Head of caudate nucleus (tissue), 42 donors: ENCODE results near the gene SLC35F2.
"Not testable (repeated sequence)": the region's sequence is repeated elsewhere in the genome, so short reads cannot be mapped to it uniquely, and the experiment has no call there.

Source experiments
- DNase-seq, 42 donors: peaks; one replicate each; pipeline versions ENCODE4 v3.0.0 to v3.0.0-alpha.2; 2020 to 2021; ENCODE audit warnings: mixed read lengths in 7 of 42
- intact Hi-C: fragments of 100-400 bp; cut with DNase I; formaldehyde crosslinking; loops from one replicate; pipeline ENCODE4 v1.15.0; 2022

SLC35F2 gene

GRCh38 chr11:107858217-107859070, at the start of gene SLC35F2:
TSS of gene SLC35F2 (minus strand) at chr11:107858787. CDS start at chr11:107858767, 20 bp downstream.
- DNase-seq: peak in 37 of 42 donors; percentile 4 to 66 (median 30)
- intact Hi-C loops: no loop called here

- intact Hi-C loops: no loop called here
- no peak for DNase-seq
These were observed 49.6 kb upstream of the SLC35F2 start for GRCh38 chr11:107908211-107908610.

- intact Hi-C loops: no loop called here
- peak in 4 of 42 donors; percentile 4 to 27 (median 14) for DNase-seq
These were observed 39.7 kb upstream of the SLC35F2 start for GRCh38 chr11:107898270-107898669.

GRCh38 chr11:107882095-107882820, 23.7 kb upstream of the SLC35F2 start:
- DNase-seq: no peak
- intact Hi-C loops: no loop called here

- DNase-seq, intact Hi-C loops: not testable (repeated sequence)
These were observed 22.9 kb upstream of the SLC35F2 start for GRCh38 chr11:107881471-107881870.

GRCh38 chr11:107876141-107876540, 17.6 kb upstream of the SLC35F2 start:
- DNase-seq: no peak
- intact Hi-C loops: no loop called here

- intact Hi-C loops: no loop called here
- DNase-seq: no peak
These were observed 6.0 kb upstream of the SLC35F2 start for GRCh38 chr11:107864591-107864990.

- no peak for DNase-seq
- intact Hi-C loops: no loop called here
These were observed 2.1 kb upstream of the SLC35F2 start for GRCh38 chr11:107860688-107861087.

- intact Hi-C loops, DNase-seq: not testable (repeated sequence)
These were observed 1.6 kb upstream of the SLC35F2 start for GRCh38 chr11:107860240-107860620.

GRCh38 chr11:107859459-107860239, 1.1 kb upstream of the SLC35F2 start:
- DNase-seq: peak in 17 of 42 donors; percentile 9 to 52 (median 22)
- intact Hi-C loops: no loop called here

GRCh38 chr11:107857550-107858216, 904 bp downstream of the SLC35F2 start:
- intact Hi-C loops: no loop called here

GRCh38 chr11:107856981-107857517, 1.5 kb downstream of the SLC35F2 start:
- DNase-seq: no peak
- intact Hi-C loops: no loop called here

More at GRCh38 chr11:107857550-107858216, 904 bp downstream of the SLC35F2 start:
- DNase-seq: peak in 1 of 42 donors; percentile 38

GRCh38 chr11:107856180-107856980, 2.2 kb downstream of the SLC35F2 start:
- intact Hi-C loops: no loop called here
- DNase-seq: no peak

- no peak for DNase-seq
- intact Hi-C loops: no loop called here
These were observed 5.5 kb downstream of the SLC35F2 start for GRCh38 chr11:107853070-107853469.

- no peak for DNase-seq
- intact Hi-C loops: no loop called here
These were observed 6.8 kb downstream of the SLC35F2 start for GRCh38 chr11:107851704-107852310.

GRCh38 chr11:107849790-107850189, 8.8 kb downstream of the SLC35F2 start:
- no peak for DNase-seq
- intact Hi-C loops: no loop called here

- DNase-seq: no peak
- intact Hi-C loops: no loop called here
These were observed 10.2 kb downstream of the SLC35F2 start for GRCh38 chr11:107848345-107848744.
